Heart left ventricle (tissue), 16 donors: ENCODE results near the gene PRR30. TPM values are rescaled to one million over a fixed set of nuclear protein-coding genes. Genes with fewer than 3 reads are reported as not detected.
A peak's percentile ranks its signal among the peaks of the same experiment; 100 is the strongest.

Experiments used
- ATAC-seq, 4 donors: fragments of 200-7000 bp; cut with Tn5 transposase; one replicate each; pipeline ENCODE4 v1.9.1; 2020 to 2022; ENCODE audit warnings: moderate library complexity in 4 of 4, mild to moderate bottlenecking in 3 of 4, moderate number of reproducible peaks in 1 of 4
- DNase-seq, 5 donors: peaks; one replicate each; pipeline ENCODE4 v3.0.0-alpha.2; 2020
- H3K27ac ChIP-seq, 12 donors: fragments of 200-600 bp; sonication (generic) in 4 of 12; one replicate each; pipeline versions ENCODE4 v1.5.0 to v1.8.0; 2016 to 2022; ENCODE audit warnings: mild to moderate bottlenecking in 2 of 12
- H3K27me3 ChIP-seq, 9 donors: fragments of 200-600 bp; sonication (generic) in 2 of 9; one replicate each; pipeline versions ENCODE4 v1.5.1 to v1.8.0; 2016 to 2022; ENCODE audit warnings: mild to moderate bottlenecking in 3 of 9
- H3K36me3 ChIP-seq, 9 donors: fragments of 200-600 bp; sonication (generic) in 2 of 9; one replicate each; pipeline versions ENCODE4 v1.5.0 to v1.8.0; 2018 to 2022; ENCODE audit warnings: mild to moderate bottlenecking in 2 of 9
- H3K4me1 ChIP-seq, 12 donors: fragments of 200-600 bp; sonication (generic) in 4 of 12; one replicate each; pipeline versions ENCODE4 v1.5.0 to v1.8.0; 2016 to 2022; ENCODE audit warnings: mild to moderate bottlenecking in 3 of 12
- H3K4me3 ChIP-seq, 12 donors: fragments of 200-600 bp; sonication (generic) in 4 of 12; one replicate each; pipeline versions ENCODE4 v1.5.0 to v1.8.0; 2017 to 2022; ENCODE audit warnings: mild to moderate bottlenecking in 9 of 12, moderate library complexity in 4 of 12
- H3K9me3 ChIP-seq, 12 donors: fragments of 200-600 bp; sonication (generic) in 4 of 12; one replicate each; pipeline versions ENCODE4 v1.5.0 to v1.8.0; 2016 to 2022; ENCODE audit warnings: mild to moderate bottlenecking in 1 of 12
- CTCF ChIP-seq, 12 donors: fragments of 200-600 bp; sonication (generic) in 4 of 12; IDR thresholded peaks; one replicate each; pipeline versions ENCODE4 v1.5.0 to v1.8.0; 2018 to 2022; ENCODE audit warnings: antibody characterized with exemption in 12 of 12, mild to moderate bottlenecking in 5 of 12
- POLR2A ChIP-seq, 2 donors: fragments of 450-650 bp; IDR thresholded peaks; one replicate each; pipeline ENCODE4 v1.6.1; 2017; ENCODE audit warnings: antibody characterized with exemption in 2 of 2, mild to moderate bottlenecking in 2 of 2, moderate library complexity in 2 of 2
- WGBS, 4 donors: extraction: QIAGEN DNeasy Blood & Tissue Kit in 2 of 4; methylation state at CpG; one replicate each; pipeline versions ENCODE4 v1.1.5 to v1.1.7; 2013 to 2018; 5-methylcytosine and 5-hydroxymethylcytosine counted together
- intact Hi-C, 10 donors: fragments of 100-400 bp; cut with DNase I; formaldehyde crosslinking; loops; one replicate each; pipeline versions ENCODE4 v1.11.1 to v1.14.2; 2022
- polyA plus RNA-seq, 2 donors: library from polyadenylated mRNA; stranded (reverse); fragments of 200-250 nt; gene quantifications; one replicate each; pipeline ENCODE4 v1.2.3, GENCODE V29; 2013
- total RNA-seq, 9 donors: library from RNA; depleted of rRNA in 2 of 9; stranded (reverse); fragments of >200 nt in 2 of 9; fragmentation: NEBNext Ultra II Directional in 3 of 9; extraction: Animal tissue kit (Norgen Biotek cat#: 25700) in 3 of 9; gene quantifications; one replicate each; pipeline versions ENCODE4 v1.1.0 to v1.2.4, GENCODE V29; 2016 to 2023
- donor health status: ischemic (EF 13 %, LVEDD 7.1; RV severe dilation, severe dysfunction).
- donor health status: healthy with polysubstance abuse.
- donor health status: DM: no; HTN: yes; CAD: no.
- donor health status: DM: no; HTN: no; CAD: no.
- donor health status: ischemic (EF 25% LVEDD 6.9; RV normal size, moderate dysfunction).
- donor health status: ischemic (EF 25% LVEDD 5.7; RV mildly dilated, moderate dysfunction).
- donor health status: healthy.
- donor health status: DM: yes; HTN: yes; CAD: no.
- donor health status: ischemic (EF 35%, LVEDD 5.7; RV mildly dilated, moderate dysfunction).
- donor health status: nonischemic (EF 11% LVEDD 7.7; RV severe dilation, severe dysfunction).
- donor health status: DM: yes; HTN: yes; CAD: no.
- donor health status: PGD.
- donor health status: ischemic (EF 29% LVEDD 5.4; RV normal size, mild dysfunction).
- donor health status: nonischemic (EF 23%, LVEDD 6.1; RV moderate dilation, normal function).

The PRR30 gene
- total and polyA plus RNA-seq, 11 donors = not detected

- intact Hi-C loops = loop anchor here in 1 of 10 donors (2.0 kb wide), 1 partner anchor 27 kb away; no protein-coding TSS in a partner anchor
- 35 to 44% (median 38%) methylated on average over 5 of the region's 5 CpGs for WGBS, 4 donors
- Histone ChIP-seq H3K27ac (peak overlapping the region in 4 of 12 donors; percentile 49 to 74 (median 58)), H3K4me3 (no peak overlapping the region), H3K36me3 (peaks cover 0 to 23% (median 20%) of the 10 kb centered on the region in 9 donors), H3K27me3 (no peaks in the 10 kb centered on the region), H3K9me3 (no peaks in the 10 kb centered on the region), H3K4me1 (peaks cover 0 to 15% (median 12%) of the 10 kb centered on the region in 12 donors)
- ATAC-seq (peak; percentile 53 to 78 (median 62)), DNase-seq (peak in 2 of 5 donors; percentile 36 to 37)
- TF ChIP-seq POLR2A (IDR thresholded peaks at IDR 0.05) (no peak), CTCF (IDR thresholded peaks at IDR 0.05) (no peak)
These were observed 12.9 kb downstream of the PRR30 start for GRCh38 chr2:27126252-27126710.

DNA sequence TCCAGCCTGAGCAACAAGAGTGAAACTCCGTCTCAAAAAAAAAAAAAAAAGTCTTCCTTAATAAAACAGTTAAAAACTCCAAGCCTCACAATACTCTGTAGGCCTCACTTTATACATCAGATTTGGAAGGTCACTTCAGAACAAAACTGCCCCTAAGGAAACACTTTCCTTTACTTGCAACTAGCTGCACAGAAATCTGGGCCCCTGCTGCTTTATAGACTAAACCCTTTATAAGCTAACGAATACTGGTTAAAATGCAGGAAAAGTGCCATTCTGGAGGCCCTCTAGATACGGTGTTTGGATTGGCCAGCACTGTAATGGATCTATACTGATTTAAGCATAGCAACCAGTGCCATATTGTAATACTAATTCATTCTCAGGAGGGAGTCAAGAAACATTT is 14.1 kb downstream of the PRR30 start:
- DNase-seq (no peak), ATAC-seq (no peak)
- TF ChIP-seq CTCF (IDR thresholded peaks at IDR 0.05) = no peak
- WGBS, 4 donors = 87 to 96% (median 92%) methylated on average over 3 of the region's 3 CpGs
- no peaks in the 10 kb centered on the region for H3K9me3 ChIP-seq
- H3K4me3 ChIP-seq = no peak overlapping the region
- no peaks in the 10 kb centered on the region for H3K27me3 ChIP-seq
- no peak overlapping the region for H3K27ac ChIP-seq
- intact Hi-C loops = no loop called here
- peaks cover 0 to 12% (median 8%) of the 10 kb centered on the region in 9 donors for H3K36me3 ChIP-seq
- peaks cover 0 to 15% (median 12%) of the 10 kb centered on the region in 12 donors for H3K4me1 ChIP-seq

DNA sequence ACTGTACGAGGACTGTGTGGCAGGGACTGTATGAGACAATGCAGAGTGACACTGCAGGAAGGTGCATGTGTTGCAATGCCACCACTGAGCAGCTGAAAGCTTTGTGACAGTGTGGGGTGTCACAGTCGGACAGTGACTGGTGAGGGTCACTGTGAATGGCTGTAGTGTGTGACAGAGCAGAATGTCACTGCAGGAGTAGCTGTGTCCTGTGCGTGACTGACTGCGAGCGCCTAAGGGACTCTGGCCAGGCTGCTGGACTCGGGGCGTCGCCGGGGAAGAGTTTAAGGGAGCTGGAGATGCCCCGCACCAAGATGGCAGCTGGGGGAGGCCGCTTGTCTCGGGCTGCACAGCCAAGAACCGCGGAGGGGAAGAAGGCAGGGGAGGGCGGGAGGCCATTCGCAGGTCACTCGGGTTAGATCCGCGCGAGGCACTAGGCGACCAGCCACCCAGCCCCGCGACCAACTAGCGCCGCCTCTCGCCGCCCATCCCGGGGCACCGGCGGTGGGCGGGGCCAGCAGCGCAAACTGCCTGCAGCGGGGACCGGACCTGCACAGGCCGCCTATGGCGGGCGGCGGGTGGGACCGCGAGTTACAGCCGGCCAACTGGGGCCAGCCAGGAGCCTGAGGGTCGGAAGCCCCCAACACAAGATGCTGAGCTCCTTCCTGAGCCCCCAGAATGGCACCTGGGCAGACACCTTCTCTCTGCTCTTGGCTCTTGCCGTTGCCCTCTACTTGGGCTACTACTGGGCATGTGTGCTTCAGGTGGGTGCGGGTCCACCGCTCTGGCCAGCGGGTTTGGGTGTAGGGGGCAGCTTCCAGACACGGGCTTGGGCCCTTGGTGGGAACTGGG is 15.7 kb downstream of the PRR30 start, which contains the start of gene ABHD1:
Gene ABHD1, plus strand, starts transcription at position 514 of the 849 bp plus-strand sequence. Its CDS starts 134 bp downstream, at position 648.
- intact Hi-C loops = no loop called here

More for the DNA sequence above, 15.7 kb downstream of the PRR30 start, which contains the start of gene ABHD1:
- Histone ChIP-seq H3K27me3 (peaks cover 0 to 12% (median 4%) of the 10 kb centered on the region in 9 donors), H3K27ac (peak within 1 kb of the TSS in 11 of 12 donors; percentile 17 to 76 (median 69)), H3K4me1 (peaks cover 0 to 20% (median 12%) of the 10 kb centered on the region in 12 donors), H3K4me3 (peak within 1 kb of the TSS; percentile 28 to 80 (median 63)), H3K9me3 (no peaks in the 10 kb centered on the region), H3K36me3 (no peaks in the 10 kb centered on the region)
- peak in 2 of 12 donors; percentile 15 for TF ChIP-seq CTCF (IDR thresholded peaks at IDR 0.05)
- TF ChIP-seq POLR2A (IDR thresholded peaks at IDR 0.05) = peak in 1 of 2 donors; percentile 50
- DNase-seq (peak; percentile 76 to 90 (median 80)), ATAC-seq (peak; percentile 68 to 90 (median 86))
- 5 to 17% (median 7%) methylated on average over 22 to 47 of the region's 47 CpGs for WGBS, 4 donors
